Kidney epithelial cell (primary cell): ENCODE measurements around the gene CHMP6. TPM values are rescaled to one million over a fixed set of nuclear protein-coding genes. Genes with fewer than 3 reads are reported as not detected.

Experiments used
- DNase-seq: peaks from one replicate; pipeline ENCODE4 v3.0.0-alpha.2; 2010; ENCODE audit warnings: low read depth
- H3K27me3 ChIP-seq: 2 replicates; pipeline ENCODE4 v1.6.0; 2011; ENCODE audit warnings: low read length; ENCODE audit not compliant: control insufficient read depth, insufficient read depth
- H3K36me3 ChIP-seq: 2 replicates; pipeline ENCODE4 v1.5.1; 2011; ENCODE audit warnings: low read length; ENCODE audit not compliant: control insufficient read depth, insufficient read depth
- H3K4me3 ChIP-seq: 2 replicates; pipeline ENCODE4 v1.5.1; 2011; ENCODE audit warnings: low read depth, mild to moderate bottlenecking, control low read depth, low read length
- total RNA-seq: library from RNA; depleted of rRNA; stranded (reverse); fragments of >200 nt; gene quantifications from 2 replicates; pipeline ENCODE4 v1.2.3, GENCODE V29; 2015
- TF ChIP-seq, protein P1 (sequence below): IDR thresholded peaks from 2 replicates; pipeline ENCODE4 v1.5.1; 2011; ENCODE audit warnings: mild to moderate bottlenecking, moderate library complexity, low read length, control low read depth, inconsistent platforms; ENCODE audit not compliant: insufficient read depth, poor library complexity, severe bottlenecking

The CHMP6 gene
- total RNA-seq, 1 donor from 2014 or later = 26.6 TPM

DNA sequence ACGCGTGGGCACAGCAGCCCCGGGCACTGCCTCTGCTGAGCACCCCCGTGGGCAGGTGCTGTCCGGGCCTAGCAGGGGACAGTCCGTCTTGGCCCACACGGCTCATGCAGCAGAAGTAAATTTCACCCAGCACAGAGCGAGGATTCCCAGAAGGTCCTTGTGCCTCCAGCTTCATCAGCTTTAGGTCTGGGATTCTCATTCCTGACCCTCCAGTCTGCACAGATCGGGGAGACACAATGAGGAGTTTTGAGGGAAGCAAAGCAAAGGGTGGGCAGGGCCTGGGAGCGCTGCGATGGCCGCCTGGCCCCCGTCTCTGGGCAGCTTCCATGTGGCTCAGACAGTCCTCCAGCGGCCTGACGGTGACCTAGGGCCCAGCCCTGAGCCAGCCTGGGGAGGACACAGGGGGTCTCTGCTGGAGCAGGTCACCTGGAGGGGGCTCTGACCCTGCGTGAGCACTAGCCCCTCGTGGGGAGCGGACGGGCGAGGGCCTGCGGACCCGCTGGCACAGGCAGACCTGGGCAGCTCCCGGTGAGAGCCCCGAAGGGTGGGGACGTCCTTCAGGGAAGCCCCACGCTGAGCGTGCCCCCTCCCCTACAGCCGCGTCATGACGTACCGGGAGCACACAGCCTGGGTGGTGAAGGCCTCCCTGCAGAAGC lies 30.7 kb upstream of the CHMP6 start:
- DNase-seq = no peak
- Histone ChIP-seq H3K36me3 (no peaks in the 10 kb centered on the region), H3K27me3 (no peaks in the 10 kb centered on the region), H3K4me3 (no peak overlapping the region)
- TF ChIP-seq, protein P1, sequence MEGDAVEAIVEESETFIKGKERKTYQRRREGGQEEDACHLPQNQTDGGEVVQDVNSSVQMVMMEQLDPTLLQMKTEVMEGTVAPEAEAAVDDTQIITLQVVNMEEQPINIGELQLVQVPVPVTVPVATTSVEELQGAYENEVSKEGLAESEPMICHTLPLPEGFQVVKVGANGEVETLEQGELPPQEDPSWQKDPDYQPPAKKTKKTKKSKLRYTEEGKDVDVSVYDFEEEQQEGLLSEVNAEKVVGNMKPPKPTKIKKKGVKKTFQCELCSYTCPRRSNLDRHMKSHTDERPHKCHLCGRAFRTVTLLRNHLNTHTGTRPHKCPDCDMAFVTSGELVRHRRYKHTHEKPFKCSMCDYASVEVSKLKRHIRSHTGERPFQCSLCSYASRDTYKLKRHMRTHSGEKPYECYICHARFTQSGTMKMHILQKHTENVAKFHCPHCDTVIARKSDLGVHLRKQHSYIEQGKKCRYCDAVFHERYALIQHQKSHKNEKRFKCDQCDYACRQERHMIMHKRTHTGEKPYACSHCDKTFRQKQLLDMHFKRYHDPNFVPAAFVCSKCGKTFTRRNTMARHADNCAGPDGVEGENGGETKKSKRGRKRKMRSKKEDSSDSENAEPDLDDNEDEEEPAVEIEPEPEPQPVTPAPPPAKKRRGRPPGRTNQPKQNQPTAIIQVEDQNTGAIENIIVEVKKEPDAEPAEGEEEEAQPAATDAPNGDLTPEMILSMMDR = no peak

DNA sequence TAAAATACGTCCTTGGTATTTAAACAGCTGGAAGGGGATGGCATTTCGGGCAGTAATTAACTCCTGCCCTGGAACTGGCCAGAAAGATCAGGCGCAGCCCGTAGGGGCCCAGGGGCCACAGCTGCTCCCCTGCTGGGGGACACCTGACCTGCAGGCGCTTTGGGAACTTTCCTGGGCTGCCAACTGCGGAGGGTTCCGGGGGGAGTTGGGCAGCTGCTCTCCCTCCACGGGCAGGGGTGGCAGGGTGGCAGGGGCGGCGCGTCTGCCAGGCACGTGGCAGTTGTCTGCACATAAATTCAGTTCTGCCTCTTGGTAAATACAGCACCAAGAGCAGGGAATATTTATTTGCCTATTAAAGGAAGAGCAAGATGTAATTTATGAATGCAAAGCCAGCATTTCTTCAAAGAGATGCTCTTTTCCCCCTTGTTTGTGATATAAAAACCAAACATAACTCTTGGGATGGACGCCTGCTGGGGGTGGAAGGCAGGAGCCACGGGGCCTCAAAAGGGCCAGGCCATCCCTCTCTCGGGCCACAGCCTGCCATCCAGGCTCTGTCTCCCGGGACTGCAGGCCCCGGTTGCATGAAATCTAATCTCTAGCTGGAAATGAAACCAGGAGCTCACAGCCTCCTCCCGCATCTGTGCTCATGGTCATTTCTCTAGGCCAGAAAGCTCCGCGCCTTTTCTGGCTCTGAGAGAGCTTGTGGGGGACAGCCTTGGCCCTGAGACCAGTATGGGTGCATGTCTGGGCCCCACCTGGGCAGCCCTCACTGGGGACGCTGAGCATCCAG lies 29.9 kb upstream of the CHMP6 start:
- Histone ChIP-seq H3K4me3 (no peak overlapping the region), H3K36me3 (no peaks in the 10 kb centered on the region), H3K27me3 (no peaks in the 10 kb centered on the region)
- TF ChIP-seq, protein P1 = peak; percentile 4
- no peak for DNase-seq

DNA sequence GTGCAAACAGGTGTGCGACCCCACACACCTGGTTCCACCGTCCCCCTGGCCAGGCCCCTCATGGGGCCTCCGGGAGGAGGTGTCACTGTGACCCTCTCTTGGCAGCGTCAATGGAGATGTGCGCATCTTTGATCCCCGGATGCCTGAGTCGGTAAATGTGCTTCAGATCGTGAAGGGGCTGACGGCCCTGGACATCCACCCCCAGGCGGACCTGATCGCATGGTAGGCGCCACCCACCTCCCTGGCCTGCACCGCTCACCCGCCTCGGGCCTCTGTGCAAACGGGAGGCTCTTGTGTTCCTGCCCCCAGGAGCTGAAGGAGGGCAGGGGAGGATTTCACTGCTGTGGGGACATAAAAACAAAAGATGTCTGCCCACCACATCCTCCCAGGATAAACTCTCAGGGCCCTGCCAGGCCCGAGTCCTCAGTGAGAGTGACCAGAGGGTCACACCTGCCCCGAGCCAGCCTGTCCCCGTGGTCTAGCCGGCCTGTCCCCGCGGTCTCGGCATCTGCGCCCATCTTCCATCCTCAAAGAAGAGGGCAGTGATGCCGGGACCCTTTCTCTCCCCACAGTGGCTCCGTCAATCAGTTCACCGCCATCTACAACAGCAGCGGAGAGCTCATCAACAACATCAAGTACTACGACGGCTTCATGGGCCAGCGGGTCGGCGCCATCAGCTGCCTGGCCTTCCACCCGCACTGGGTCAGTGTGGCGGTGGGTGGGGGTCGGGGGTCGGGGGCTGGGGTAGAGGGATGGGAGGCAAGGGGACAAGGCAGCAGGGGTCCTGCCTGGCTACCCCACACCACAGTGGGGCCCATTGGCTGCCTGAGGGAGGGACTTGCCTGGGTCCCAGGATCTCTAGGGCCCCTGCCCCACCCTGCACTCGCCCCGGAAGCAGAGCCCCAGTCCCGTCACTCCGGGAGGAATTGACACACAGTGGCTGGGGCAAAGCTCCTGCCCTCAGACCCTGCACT lies 29.0 kb upstream of the CHMP6 start:
- Histone ChIP-seq H3K27me3 (no peaks in the 10 kb centered on the region), H3K4me3 (no peak overlapping the region), H3K36me3 (no peaks in the 10 kb centered on the region)
- DNase-seq = no peak
- TF ChIP-seq, protein P1 = no peak

DNA sequence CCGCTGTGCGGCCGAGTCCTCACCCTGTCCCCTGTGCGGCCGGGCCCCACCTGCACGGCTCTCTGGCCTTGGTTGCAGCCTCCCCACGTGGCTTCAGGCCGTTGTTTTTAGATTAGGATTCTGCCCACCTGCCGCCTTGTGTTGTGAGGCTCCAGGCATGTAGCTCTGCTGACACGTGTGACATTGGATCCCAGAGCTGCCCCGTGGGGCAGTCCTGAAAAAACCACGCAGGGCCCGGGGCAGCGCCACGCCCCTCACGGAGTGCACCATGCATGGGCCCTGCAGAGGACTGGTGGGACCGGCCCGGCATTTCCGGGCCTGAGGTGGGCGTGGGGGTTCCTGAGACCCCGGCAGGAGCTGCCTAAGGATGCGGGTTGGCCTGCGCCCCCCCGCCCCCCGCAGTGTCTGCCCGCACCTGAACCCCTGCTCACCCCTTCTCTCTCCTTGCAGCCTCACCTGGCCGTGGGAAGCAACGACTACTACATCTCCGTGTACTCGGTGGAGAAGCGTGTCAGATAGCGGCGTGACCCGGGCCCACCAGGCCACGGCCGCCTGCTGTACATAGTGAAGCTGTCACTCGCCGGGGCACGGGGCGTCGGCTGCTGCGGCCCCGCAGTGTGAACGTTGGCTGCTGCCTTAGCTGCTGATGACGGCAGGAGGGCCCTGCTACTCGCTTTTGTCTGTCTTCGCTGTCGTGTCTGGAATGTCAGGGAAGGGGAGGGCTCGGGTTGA lies 27.7 kb upstream of the CHMP6 start:
- Histone ChIP-seq H3K4me3 (no peak overlapping the region), H3K36me3 (no peaks in the 10 kb centered on the region), H3K27me3 (peaks cover 2% of the 10 kb centered on the region)
- no peak for DNase-seq
- TF ChIP-seq, protein P1 = no peak

DNA sequence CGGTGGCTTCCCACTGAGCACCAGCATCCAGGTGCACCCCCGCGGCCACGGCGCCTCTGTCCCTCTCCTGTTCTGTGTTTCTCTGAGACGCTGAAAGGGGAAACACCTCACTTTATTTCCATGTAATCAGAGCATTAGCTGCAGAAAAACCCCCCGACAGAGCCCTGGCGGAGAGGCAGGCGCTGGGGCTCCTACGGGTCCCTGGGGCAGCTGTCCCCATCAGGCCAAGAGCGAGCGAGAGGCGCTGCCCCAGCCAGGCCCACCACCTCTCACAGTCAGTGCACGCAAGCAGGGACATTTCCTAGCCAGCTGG lies 27.1 kb upstream of the CHMP6 start:
- peaks cover 4% of the 10 kb centered on the region for H3K27me3 ChIP-seq
- H3K4me3 ChIP-seq = no peak overlapping the region
- TF ChIP-seq, protein P1 = no peak
- H3K36me3 ChIP-seq = no peaks in the 10 kb centered on the region
- DNase-seq = no peak
